A204.1 (cell line): ENCODE results near the gene ZBTB8A.
"Not testable (repeated sequence)": the region's sequence is repeated elsewhere in the genome, so short reads cannot be mapped to it uniquely, and the experiment has no call there.

Experiments
- FAIRE-seq: peaks from 2 replicates; lab custom pipeline; 2012; peaks lifted over from hg19 to GRCh38; lab: Jason Lieb, UNC

ZBTB8A gene

DNA sequence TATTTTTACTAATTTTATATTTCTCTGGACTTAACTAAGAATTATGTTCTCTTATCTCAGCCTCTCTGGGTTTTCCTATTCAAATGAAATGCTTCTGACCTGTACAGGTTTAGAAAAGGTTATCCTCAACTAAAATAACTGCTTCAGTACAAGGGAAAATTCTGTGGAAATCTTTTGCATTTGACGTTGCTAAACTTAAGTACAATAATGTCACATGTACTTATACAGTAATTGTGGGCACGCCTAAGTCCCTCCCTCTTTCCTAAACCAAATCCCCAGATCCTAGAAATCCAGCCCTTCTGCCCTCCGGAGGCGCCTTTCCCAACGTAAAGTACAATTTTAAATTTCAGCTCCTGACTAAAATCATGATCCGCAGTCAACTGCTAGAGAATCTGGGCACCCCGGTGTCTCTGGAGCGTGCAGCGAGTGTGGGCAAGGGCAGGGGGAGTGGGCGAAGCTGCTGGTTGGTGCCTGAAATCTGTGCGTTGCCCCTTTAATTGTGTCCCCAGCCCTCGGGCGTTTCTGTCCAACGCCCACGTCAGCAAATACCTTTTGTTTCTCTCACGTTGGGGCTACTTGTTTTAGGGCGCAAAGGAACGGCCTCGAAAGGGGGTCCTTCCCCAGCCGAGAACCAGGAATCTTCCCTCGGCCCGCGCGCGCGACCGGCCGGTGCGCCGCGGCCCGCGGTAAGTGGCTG, at the start of gene ZBTB8A:
ZBTB8A (plus strand) TSS at position 541 of the 697 bp plus-strand sequence. CDS start 53,505 bp downstream, outside the sequence.
- peak; percentile 44 for FAIRE-seq

DNA sequence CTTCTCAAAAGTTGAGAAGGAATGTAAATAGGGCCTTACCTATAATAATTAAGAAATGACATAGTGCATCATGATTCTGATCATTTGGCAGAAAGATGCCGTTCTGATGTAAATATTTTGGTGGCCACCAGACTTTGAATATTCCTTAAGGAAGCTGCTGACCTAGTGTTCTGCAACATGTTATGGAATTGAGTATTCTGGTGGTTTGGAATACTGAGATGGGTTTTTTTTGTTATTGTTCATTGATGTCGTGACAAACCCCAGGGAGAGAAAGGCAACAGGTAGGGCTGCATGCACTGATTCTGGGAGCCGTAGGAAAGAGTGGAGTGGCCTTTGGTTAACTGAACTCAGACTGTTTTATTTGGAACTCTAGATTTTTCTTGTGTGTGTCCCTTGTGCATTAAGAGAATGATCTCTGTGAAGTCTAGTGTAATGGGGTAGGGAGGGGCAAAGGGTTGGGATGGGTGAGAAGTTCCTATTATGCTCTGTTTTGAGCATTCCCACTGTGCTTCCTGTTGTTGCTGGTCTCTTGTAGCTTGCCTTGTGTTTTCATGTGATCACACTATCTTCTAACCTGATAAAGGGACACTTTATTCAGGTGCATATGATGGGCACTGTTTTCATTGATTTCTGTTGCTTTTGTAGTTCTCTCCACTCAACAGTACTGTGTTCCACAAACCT, 49.3 kb upstream of the ZBTB8A start:
- no peak for FAIRE-seq

DNA sequence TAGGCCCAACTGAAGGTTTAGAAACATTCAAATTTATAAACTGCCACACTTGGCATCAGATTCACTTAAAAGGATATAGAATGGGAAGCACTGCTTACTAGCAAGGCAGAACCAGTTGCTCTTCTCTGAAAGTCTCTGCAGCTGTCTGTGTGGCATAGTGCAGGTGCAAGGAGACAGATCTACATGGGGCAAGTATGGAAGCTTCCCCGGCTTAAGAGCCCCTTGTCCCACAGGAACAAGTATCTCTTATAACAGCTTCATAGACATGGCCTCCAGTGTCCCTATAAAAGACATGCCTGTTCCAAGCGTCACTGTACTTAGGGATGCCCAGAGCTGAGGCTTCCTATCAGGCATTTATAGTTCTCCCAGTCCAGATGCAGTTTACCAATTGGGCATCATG, 47.8 kb upstream of the ZBTB8A start:
- FAIRE-seq, result no peak

DNA sequence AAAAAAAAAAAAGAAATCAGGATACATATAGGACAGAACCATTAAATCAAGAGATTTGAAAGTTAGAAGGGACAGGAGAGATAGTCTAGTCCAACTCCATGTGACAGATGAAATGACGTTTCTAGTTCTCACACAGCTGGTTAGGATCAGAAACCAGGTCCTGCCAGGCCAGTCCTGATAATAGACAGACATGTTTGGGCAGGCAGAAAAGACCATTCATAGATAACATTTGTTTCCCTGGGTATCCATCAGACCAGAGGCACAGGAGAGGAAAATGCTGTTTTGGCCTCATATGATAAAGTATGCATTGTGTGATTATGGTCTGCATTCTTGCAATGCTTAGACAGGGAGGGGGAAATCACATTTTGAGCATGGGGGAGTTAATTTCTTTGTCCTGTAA, 45.0 kb upstream of the ZBTB8A start:
- FAIRE-seq, result no peak

DNA sequence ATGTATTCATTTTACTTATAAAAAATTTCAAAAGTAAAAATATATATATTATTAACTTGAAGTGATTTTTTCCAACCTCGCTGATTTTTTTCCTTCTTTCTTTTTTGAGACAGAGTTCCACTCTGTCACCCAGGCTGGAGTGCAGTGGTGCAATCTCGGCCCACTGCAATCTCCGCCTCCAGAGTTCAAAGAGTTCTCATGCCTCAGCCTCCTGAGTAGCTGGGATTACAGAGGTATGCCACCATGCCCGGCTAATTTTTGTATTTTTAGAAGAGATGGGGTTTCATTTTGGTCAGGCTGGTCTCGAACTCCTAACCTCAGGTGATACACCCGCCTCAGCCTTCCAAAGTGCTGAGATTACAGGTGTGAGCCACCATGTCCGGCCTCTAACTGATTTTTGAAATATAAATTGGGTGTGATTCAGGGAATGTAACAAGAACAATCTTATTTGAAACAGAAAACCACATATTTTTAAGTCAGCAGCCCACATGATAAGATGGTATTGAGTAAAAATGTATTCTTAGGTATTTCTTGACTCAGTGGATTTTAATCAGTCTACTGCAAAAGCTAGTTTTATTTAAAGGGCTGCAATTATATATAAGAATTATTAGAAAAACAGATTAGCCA, 44.4 kb upstream of the ZBTB8A start:
- no peak for FAIRE-seq

DNA sequence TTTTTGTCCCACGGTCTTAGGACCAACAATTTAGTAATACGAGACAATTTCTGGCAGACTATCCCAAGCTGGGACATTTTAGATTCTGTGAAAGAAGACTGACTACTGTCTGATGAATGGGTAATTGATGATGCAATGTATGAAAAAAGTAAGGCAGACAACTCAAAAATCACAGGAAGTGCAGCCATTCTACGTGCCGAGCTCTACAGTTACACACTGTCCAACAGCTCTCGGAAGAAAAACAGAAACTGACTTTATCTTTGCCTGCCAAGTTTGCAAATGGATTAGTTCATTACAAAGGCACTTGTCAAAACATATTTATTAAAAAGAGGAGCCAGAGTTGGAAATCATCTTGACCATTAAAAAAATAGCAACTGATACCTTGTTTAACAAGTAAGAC, 43.1 kb upstream of the ZBTB8A start:
- FAIRE-seq, result no peak

DNA sequence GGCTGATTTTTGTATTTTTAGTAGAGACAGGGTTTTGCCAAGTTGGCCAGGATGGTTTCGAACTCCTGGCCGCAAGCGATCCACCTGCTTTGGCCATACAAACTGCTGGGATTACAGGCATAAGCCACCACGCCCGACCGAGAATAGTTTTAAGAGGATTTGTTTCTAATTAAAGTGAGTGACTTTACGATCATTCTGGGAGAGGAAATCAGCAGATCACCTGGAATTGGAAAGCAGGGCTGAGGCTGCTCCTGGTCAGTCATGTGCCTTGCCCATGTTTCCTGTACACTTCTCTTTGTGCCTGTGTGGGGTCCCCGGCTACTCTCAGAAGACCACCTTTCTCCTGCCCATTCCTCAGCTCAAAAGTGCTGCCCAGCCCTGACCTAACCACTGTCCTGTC, 40.5 kb upstream of the ZBTB8A start:
- no peak for FAIRE-seq

DNA sequence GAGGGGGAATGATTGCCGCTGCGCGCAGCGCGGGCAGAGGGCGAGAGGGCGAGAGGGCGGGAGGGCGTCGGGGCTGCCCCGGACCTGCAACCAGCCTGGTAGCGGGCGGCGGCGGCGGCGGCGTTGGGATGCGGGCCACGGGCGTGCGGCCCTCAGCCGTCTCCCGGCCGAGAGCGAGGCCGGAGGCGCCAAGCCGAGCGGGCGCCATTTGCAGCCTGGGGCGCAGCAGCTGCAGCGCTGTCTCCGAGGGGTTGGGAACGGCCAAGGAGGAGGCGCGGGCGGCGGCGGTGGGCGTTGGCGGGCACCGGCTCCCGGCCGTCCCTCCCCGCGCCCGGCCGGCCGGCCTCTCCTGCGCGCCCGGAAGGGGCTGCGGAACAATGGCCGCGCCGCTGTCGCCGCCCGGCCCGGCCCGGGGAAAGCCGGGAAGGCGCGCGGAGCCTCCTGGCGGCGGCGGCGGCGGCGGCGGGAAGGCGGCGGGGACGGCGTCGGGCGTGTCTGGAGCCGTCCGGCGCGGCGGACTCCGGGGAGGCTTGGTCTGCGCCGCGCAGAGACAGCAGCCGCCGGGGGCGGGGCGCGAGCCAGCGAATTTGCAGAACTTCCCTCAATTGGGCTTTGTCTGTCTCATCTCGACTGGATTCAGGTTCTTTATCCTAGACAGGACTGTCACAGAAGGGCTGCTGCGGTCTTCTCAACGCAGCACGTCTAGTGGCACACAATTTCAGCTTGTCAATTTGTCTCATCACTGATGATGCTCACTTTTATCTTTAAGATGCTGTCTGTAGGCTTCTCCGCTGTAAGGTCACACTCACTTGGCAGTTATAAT, 38.6 kb upstream of the ZBTB8A start:
- no peak for FAIRE-seq

DNA sequence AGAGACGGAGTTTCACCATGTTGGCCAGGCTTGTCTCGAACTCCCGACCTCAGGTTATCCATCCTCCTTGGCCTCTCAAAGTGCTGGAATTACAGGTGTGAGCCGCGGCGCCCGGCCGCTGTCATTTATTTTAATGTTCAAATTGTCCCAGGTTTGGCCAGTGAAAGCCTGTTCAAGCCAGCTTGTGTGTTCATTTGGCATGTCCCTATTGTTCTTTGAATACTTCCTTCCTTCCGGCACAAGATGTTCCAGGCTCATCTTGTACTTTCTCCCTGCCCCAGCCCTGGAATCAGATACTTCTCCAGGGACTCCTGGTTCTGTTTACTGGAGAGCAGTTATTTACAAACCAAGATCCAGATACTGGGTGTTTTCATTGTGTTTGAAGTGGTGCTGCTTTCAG, 37.4 kb upstream of the ZBTB8A start:
- FAIRE-seq, result no peak

DNA sequence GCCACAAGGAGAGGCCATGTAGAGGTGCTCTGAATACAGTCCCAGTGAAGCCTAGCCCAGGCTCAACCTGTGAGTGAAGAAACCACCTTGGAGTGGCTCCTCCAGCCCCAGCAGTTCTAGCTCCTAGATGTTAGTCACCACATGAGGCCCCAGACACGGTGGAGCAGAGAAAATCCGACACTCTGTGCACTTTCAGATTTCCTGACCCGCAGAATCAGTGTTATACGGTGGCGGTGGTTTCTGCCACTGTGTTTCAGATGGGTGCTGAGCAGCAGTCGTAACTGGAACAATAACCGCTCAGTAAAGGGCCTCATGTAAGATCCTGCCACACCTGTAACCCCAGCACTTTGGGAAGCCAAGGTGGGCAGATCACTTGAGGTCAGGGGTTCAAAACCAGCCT, 36.1 kb upstream of the ZBTB8A start:
- no peak for FAIRE-seq

DNA sequence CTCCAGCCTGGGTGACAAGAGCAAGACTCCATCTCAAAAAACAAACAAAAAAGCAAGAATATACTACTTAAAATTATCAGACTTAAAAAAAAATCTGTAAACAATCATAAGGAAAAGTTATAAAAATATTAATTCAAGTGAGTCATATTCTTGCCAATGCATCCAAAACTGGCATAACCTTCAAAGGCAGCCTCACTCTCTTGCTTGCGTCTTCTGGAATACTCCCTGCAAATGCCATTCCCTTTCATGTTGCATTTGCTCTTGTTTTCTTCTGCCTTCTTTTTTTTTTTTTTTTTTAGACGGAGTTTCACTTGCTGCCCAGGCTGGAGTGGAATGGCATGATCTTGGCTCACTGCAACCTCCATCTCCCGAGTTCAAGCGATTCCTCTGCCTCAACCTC, 32.2 kb upstream of the ZBTB8A start:
- no peak for FAIRE-seq

DNA sequence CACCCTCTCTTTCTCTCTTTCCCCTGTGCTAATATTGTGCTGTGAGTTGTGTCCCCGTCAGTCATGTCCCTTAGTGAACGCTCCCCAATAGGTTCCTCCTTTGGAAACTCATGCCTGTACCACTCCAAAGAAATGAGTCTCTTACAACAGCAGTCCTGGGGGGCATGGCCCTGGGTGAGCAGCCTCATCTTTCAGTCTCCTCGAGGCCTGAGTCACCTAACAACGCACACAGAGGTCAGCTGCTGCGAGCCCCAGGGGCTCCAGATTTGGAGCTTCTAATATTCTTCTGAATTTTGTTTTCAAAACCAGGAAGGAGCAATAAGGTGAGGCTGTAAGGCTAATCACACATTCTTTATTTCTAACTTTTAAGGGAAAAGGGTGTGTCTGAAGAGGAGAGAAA, 30.5 kb upstream of the ZBTB8A start:
- no peak for FAIRE-seq

DNA sequence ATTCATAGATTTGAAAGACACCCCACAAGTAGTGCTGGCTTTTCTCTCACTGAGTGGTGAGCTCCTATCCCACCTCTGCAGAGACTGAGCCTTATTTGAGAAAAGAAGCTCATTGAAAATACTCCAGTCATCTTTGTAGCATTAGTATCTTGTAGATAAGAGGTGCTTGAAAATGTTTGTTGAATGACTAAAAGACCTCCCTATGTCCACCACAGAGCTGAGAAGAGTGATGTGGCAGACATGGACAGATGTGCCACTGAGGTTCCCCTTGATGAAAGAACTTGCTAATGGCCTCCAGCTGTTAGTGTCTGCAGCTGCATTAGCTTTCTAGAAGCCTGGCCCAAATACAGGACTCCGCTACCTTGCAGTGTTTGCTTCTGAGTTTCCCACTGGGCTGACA, 29.3 kb upstream of the ZBTB8A start:
- no peak for FAIRE-seq

DNA sequence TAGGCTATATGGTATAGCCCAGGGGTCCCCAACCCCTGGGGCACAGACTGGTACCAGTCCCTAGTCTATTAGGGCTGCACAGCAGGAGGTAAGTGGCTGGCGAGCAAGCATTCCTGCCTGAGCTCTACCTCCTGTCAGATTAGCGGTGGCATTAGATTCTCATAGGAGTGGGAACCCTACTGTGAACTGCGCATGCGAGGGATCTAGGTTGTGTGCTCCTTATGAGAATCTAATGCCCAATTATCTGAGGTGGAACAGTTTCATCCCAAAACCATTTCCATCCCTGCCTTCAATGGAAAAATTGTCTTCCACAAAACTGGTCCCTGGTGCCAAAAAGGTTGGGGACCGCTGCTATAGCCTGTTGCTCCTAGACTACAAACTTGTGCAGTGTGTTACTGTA, 22.8 kb upstream of the ZBTB8A start:
- no peak for FAIRE-seq

DNA sequence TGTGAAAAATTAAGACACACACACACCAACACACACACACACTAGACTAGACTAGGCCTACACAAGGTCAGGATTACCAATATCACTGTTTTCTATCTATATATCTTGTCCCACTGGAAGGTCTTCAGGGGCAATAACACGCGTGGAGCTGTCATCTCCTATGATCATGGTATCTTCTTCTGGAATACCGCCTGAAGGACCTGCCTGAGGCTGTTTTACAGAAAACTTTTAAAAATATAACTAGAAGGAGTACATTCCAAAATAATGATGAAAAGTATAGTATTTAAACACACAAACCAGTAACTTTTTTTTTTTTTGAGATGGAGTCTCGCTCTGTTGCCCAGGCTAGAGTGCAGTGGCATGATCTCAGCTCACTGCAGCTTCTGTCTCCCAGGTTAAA, 20.3 kb upstream of the ZBTB8A start:
- FAIRE-seq, result no peak

DNA sequence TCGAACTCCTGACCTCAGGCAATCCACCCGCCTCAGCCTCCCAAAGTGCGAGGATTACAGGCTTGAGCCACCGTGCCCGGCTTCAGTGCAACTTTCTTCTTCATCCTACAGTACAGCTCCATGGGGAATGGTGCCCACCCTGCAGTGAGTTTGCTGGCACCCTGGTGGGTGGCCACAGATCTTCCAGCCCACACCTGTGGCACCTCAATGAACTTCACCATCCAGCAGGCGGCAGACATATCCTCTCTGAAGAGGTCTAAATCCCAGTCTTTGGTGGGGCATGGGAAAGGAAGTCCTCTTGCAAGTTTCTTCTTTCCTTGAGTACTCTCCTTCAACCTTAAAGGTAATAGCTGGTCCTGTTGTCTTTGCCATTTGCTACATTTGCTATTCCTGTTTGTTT, 18.1 kb upstream of the ZBTB8A start:
- FAIRE-seq, result no peak

DNA sequence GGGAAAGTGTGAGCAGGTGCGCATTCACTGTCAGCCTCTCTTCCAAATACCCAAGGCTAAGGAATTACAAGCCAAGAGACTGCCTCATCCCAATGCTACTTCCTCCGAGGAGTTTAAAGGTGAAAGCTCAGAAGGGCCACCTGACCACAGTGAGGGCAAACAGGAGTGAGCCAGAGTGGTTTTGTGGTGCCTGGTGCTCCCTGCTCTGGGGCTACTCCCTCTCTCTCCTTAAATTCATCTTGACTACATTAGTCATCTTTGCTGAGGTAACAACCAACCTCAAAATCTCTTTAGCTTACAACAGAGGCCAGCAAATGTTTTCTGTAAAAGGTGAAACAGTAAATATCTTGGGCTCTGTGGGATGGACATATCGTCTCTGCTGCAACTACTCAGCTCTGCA, 14.2 kb upstream of the ZBTB8A start:
- no peak for FAIRE-seq

DNA sequence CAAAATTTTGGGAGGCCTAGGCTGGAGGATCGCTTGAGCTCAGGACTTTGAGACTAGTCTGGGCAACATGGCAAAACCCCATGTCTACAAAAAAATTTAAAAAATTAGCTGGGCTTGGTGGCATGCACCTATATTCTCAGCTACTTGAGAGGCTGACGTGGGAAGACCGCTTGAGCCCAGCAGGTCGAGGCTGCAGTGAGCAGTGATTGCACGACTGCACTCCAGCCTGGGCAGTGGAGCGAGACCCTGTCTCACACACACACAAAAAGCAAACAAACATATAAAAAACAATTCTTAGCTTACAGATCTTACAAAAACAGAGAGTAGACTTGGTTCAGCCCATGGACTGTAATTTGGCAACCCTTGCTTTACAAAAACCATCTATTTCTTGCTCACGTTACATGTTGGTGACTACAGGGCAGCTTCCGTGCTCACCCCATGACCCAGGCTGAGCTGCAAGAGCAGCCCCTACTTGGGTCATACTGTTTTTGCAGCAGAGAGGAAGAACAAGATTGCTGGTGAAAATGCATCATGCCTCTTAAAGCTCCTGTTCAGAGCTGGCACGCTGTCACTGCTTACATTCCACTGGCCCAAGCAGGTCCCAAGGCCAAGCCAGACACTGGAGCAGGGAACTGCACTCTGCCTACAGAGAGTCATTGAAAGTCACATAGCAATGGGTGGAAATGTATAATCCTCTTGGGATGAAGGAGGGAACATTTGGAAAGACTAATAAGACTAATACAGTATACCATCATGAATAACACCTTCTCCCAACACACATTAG, 13.4 kb upstream of the ZBTB8A start:
- no peak for FAIRE-seq

DNA sequence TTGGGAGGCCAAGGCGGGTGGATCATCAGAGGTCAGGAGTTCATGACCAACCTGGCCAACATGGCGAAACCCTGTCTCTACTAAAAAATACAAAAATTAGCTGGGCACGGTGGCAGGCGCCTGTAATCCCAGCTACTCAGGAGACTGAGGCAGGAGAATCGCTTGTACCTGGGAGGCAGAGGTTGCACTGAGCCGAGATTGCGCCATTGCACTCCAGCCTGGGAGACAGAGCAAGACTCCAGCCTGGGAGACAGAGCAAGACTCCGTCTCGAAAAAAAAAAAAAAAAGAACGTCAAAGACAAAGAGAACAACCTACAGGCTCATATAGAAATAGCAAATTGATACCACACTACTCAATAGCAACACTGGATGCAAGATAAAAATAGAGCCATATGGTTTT, 10.7 kb upstream of the ZBTB8A start:
- FAIRE-seq, result not testable (repeated sequence)

DNA sequence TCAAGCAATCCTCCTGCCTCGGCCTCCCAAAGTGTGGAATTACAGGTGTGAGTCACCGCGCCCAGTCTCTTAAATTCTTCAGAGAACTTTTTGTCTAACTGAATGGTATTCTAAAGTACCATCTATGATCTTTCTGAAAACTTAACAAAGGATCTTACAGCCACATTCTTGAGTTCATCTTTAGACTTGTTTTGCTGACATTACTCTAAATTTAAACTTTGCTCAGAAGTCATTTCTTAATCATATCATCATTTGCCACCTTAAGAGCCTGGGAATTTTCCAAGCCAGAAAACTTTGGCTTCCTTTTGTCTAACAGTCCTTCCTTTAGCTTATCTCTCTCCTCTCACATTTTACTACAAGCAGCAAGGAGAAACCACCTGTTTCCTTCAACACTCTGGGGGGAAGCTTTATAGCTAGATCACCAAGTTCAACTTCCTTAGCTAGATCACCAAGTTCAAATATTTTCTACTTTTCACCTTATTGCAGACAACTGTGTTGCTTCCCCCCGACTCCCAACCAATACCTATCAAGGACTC, 5.4 kb upstream of the ZBTB8A start:
- FAIRE-seq, result no peak

DNA sequence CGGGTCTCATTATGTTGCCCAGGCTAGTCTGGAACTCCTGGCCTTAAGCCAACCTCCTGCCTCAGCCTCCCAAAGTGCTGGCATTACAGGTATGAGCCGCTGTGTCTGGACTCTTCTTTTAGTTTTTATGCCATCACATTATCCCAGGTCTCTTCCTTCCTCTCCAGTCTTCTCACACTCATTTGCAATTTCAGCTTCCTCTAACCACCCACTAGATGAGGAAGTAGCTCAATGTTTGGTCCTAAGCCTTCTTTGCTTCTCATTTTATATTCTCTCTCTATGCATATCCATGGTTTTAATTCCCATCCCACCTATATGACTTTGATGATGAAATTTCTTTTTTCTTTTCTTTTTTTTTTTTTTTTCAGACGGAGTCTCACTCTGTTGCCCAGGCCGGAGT, 3.1 kb upstream of the ZBTB8A start:
- no peak for FAIRE-seq

DNA sequence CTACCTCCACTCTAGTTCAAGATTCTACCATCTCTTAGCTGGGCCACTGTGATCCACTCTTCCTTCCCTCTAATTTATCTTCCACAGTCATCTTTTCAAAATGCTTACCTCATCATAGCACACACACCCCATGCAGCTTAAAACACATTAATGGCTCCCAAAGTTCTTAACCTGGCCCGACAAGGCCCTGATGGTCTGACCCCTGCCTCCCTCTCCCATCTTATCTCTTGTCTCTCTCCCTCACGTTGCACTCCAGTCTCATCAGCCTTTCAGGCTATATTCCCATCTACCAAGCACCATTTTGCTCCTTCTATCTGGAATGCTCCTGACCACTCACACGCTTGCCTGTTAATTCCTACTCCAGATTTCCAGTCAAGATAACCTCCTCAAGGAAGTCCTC, 2.5 kb upstream of the ZBTB8A start:
- no peak for FAIRE-seq
